ENCODE data around the gene STRIP1. TPM values are rescaled to one million over a fixed set of nuclear protein-coding genes. Genes with fewer than 3 reads are reported as not detected.

The STRIP1 gene
- total and polyA plus RNA-seq, 4 donors, result 5.8 to 22.8 (median 13.2) TPM

DNA sequence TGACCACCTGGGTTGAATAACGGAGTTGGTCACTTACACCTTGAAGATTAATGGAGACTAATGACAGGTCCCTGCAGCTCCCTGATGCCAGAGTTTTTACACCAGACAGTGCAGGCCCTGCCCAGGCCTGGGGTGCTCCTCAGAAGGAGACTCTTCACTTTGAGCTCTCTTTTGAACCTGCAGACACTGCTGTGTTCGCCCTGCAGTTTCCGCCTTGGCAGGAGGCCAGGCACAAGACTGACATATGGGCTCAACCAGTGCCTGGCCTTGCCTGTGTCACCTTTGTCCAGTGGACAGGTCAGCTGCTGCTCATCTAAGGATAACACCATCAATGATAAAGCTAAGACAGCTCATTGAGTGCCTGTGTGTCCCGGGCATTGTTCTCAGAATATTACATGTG is 5.2 kb downstream of the STRIP1 start:
- TF ChIP-seq FOXA2 (IDR thresholded peaks at IDR 0.05) (no peak), TAF1 (conservative IDR thresholded peaks at IDR 0.05) (no peak), JUND (IDR thresholded peaks at IDR 0.05) (no peak), FOXA1 (IDR thresholded peaks at IDR 0.05) (no peak), NR2F2 (IDR thresholded peaks at IDR 0.05) (no peak), RAD21 (IDR thresholded peaks at IDR 0.05) (no peak), YY1 (IDR thresholded peaks at IDR 0.05) (no peak), RXRA (IDR thresholded peaks at IDR 0.05) (no peak), HNF4G (IDR thresholded peaks at IDR 0.05) (no peak), GABPA (IDR thresholded peaks at IDR 0.05 in 1 of 2, conservative IDR thresholded peaks at IDR 0.05 in 1 of 2) (no peak)
- TF ChIP-seq, protein P1, sequence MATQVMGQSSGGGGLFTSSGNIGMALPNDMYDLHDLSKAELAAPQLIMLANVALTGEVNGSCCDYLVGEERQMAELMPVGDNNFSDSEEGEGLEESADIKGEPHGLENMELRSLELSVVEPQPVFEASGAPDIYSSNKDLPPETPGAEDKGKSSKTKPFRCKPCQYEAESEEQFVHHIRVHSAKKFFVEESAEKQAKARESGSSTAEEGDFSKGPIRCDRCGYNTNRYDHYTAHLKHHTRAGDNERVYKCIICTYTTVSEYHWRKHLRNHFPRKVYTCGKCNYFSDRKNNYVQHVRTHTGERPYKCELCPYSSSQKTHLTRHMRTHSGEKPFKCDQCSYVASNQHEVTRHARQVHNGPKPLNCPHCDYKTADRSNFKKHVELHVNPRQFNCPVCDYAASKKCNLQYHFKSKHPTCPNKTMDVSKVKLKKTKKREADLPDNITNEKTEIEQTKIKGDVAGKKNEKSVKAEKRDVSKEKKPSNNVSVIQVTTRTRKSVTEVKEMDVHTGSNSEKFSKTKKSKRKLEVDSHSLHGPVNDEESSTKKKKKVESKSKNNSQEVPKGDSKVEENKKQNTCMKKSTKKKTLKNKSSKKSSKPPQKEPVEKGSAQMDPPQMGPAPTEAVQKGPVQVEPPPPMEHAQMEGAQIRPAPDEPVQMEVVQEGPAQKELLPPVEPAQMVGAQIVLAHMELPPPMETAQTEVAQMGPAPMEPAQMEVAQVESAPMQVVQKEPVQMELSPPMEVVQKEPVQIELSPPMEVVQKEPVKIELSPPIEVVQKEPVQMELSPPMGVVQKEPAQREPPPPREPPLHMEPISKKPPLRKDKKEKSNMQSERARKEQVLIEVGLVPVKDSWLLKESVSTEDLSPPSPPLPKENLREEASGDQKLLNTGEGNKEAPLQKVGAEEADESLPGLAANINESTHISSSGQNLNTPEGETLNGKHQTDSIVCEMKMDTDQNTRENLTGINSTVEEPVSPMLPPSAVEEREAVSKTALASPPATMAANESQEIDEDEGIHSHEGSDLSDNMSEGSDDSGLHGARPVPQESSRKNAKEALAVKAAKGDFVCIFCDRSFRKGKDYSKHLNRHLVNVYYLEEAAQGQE (IDR thresholded peaks at IDR 0.05), result no peak
- TF ChIP-seq, protein P2, sequence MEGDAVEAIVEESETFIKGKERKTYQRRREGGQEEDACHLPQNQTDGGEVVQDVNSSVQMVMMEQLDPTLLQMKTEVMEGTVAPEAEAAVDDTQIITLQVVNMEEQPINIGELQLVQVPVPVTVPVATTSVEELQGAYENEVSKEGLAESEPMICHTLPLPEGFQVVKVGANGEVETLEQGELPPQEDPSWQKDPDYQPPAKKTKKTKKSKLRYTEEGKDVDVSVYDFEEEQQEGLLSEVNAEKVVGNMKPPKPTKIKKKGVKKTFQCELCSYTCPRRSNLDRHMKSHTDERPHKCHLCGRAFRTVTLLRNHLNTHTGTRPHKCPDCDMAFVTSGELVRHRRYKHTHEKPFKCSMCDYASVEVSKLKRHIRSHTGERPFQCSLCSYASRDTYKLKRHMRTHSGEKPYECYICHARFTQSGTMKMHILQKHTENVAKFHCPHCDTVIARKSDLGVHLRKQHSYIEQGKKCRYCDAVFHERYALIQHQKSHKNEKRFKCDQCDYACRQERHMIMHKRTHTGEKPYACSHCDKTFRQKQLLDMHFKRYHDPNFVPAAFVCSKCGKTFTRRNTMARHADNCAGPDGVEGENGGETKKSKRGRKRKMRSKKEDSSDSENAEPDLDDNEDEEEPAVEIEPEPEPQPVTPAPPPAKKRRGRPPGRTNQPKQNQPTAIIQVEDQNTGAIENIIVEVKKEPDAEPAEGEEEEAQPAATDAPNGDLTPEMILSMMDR (IDR thresholded peaks at IDR 0.05; ENCODE audit: low read depth, low read length, missing input control), result no peak
- TF ChIP-seq, protein P3, sequence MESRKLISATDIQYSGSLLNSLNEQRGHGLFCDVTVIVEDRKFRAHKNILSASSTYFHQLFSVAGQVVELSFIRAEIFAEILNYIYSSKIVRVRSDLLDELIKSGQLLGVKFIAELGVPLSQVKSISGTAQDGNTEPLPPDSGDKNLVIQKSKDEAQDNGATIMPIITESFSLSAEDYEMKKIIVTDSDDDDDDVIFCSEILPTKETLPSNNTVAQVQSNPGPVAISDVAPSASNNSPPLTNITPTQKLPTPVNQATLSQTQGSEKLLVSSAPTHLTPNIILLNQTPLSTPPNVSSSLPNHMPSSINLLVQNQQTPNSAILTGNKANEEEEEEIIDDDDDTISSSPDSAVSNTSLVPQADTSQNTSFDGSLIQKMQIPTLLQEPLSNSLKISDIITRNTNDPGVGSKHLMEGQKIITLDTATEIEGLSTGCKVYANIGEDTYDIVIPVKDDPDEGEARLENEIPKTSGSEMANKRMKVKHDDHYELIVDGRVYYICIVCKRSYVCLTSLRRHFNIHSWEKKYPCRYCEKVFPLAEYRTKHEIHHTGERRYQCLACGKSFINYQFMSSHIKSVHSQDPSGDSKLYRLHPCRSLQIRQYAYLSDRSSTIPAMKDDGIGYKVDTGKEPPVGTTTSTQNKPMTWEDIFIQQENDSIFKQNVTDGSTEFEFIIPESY (IDR thresholded peaks at IDR 0.05), result no peak
- TF ChIP-seq, protein P4, sequence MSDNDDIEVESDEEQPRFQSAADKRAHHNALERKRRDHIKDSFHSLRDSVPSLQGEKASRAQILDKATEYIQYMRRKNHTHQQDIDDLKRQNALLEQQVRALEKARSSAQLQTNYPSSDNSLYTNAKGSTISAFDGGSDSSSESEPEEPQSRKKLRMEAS (IDR thresholded peaks at IDR 0.05), result no peak
- TF ChIP-seq, protein P5, sequence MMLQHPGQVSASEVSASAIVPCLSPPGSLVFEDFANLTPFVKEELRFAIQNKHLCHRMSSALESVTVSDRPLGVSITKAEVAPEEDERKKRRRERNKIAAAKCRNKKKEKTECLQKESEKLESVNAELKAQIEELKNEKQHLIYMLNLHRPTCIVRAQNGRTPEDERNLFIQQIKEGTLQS (IDR thresholded peaks at IDR 0.05), result no peak
- Histone ChIP-seq H3K9me3 (ENCODE audit: control insufficient read depth in 4 of 4, low read length in 3 of 4) (no peaks in the 10 kb centered on the region), H3K36me3 (ENCODE audit: control insufficient read depth in 4 of 4, insufficient read depth in 3 of 4, low read depth in 1 of 4, low read length in 3 of 4) (peaks cover 11 to 62% (median 57%) of the 10 kb centered on the region in 4 donors), H3K27me3 (ENCODE audit: control insufficient read depth in 4 of 4, insufficient read depth in 4 of 4, low read length in 3 of 4) (no peaks in the 10 kb centered on the region), H3K9ac (ENCODE audit: low read depth in 1 of 2, low read length in 2 of 2) (no peak overlapping the region), H3K4me3 (ENCODE audit: low read depth in 1 of 3, low read length in 3 of 3) (no peak overlapping the region), H3K27ac (ENCODE audit: low read depth in 1 of 2, low read length in 2 of 2) (no peak overlapping the region), H3K4me1 (ENCODE audit: control insufficient read depth in 4 of 4, insufficient read depth in 4 of 4, low read length in 3 of 4) (peaks cover 5 to 11% (median 10%) of the 10 kb centered on the region in 4 donors)
- no peak for DNase-seq (ENCODE audit: low spot score)
- WGBS, result 86% methylated on average over 4 of the region's 4 CpGs

DNA sequence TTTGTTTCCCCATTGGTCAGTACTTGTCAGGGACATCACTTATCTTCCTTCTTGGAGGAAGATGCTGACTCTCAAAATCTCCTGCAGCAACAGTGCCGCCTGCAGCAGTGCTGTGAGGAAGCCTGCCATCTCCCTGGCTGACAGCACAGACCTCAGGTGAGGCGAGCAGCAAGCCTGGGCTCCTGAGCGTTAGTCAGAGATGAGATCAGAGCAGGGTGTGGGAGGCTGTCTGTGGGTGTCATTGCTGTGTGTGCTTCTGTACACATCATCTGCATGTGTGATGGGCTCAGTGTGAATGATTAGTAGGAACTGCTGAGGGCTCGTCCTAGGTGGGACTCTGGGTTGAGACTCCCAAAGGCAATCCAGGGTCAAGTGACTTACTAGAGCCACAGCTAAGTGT is 6.1 kb downstream of the STRIP1 start:
- H3K36me3 ChIP-seq (ENCODE audit: control insufficient read depth in 4 of 4, insufficient read depth in 3 of 4, low read depth in 1 of 4, low read length in 3 of 4), result peaks cover 11 to 71% (median 64%) of the 10 kb centered on the region in 4 donors
- WGBS, result 94% methylated on average over 4 of the region's 4 CpGs
- DNase-seq (ENCODE audit: low spot score), result no peak
- H3K9ac ChIP-seq (ENCODE audit: low read depth in 1 of 2, low read length in 2 of 2), result no peak overlapping the region
- no peak overlapping the region for H3K27ac ChIP-seq (ENCODE audit: low read depth in 1 of 2, low read length in 2 of 2)
- H3K9me3 ChIP-seq (ENCODE audit: control insufficient read depth in 4 of 4, low read length in 3 of 4), result no peaks in the 10 kb centered on the region
- TF ChIP-seq NR2F2 (IDR thresholded peaks at IDR 0.05) (no peak), SP1 (IDR thresholded peaks at IDR 0.05) (no peak)
- TF ChIP-seq, protein P3 (IDR thresholded peaks at IDR 0.05), result no peak
- H3K4me3 ChIP-seq (ENCODE audit: low read depth in 1 of 3, low read length in 3 of 3), result no peak overlapping the region
- H3K27me3 ChIP-seq (ENCODE audit: control insufficient read depth in 4 of 4, insufficient read depth in 4 of 4, low read length in 3 of 4), result no peaks in the 10 kb centered on the region
- H3K4me1 ChIP-seq (ENCODE audit: control insufficient read depth in 4 of 4, insufficient read depth in 4 of 4, low read length in 3 of 4), result peaks cover 3 to 4% (median 4%) of the 10 kb centered on the region in 4 donors
